AG04450 (cell line): ENCODE results near the gene ZNF577. TPM values are rescaled to one million over a fixed set of nuclear protein-coding genes. Genes with fewer than 3 reads are reported as not detected.

ENCODE experiments used
- CTCF ChIA-PET: fragments of 300-600, 350-600 bp; formaldehyde crosslinking; extraction: SDS; loops from one replicate; lab custom pipeline; 2022; ENCODE audit warnings: antibody characterized with exemption, inconsistent platforms; lab: Charles Lee
- POLR2A ChIA-PET: fragments of 350-600 bp; formaldehyde crosslinking; extraction: SDS; loops from one replicate; lab custom pipeline; 2021; ENCODE audit warnings: antibody characterized with exemption, inconsistent platforms; lab: Yijun Ruan, JAX
- DNase-seq: peaks from one replicate; pipeline ENCODE4 v3.0.0-alpha.2; 2011; ENCODE audit warnings: low read depth, low spot score
- H3K27ac ChIP-seq: one replicate; pipeline ENCODE4 v1.5.1; 2012; ENCODE audit warnings: low read depth, low read length, control low read depth
- H3K27me3 ChIP-seq: one replicate; pipeline ENCODE4 v1.6.0; 2012; ENCODE audit warnings: low read length; ENCODE audit not compliant: control insufficient read depth, insufficient read depth
- H3K4me3 ChIP-seq: 2 replicates; pipeline ENCODE4 v1.5.1; 2011; ENCODE audit warnings: mild to moderate bottlenecking, low read depth, low read length, control low read depth
- H3K9me3 ChIP-seq: 2 replicates; pipeline ENCODE4 v1.5.1; 2012; ENCODE audit warnings: low read length; ENCODE audit not compliant: control insufficient read depth, insufficient read depth
- polyA minus RNA-seq: library from RNA; depleted of rRNA, polyadenylated mRNA; stranded (reverse); fragments of >200 nt; gene quantifications from 2 replicates; pipeline ENCODE4 v1.2.3, GENCODE V29; 2011; rRNA and poly(A)+ RNA removed
- polyA plus RNA-seq: library from polyadenylated mRNA; depleted of rRNA; stranded (reverse); fragments of >200 nt; gene quantifications from 2 replicates; pipeline ENCODE4 v1.2.3, GENCODE V29; 2011; rRNA removed
- TF ChIP-seq, protein P1 (sequence below): IDR thresholded peaks from 2 replicates; pipeline ENCODE4 v1.5.1; 2011; ENCODE audit warnings: low read depth, low read length, control low read depth, inconsistent platforms

Gene ZNF577
- polyA plus RNA-seq (6.0 and 7.3 TPM in 2 replicates), polyA minus RNA-seq (5.7 and 7.0 TPM in 2 replicates)

- Histone ChIP-seq H3K4me3 (peak within 1 kb of the TSS; percentile 80), H3K27me3 (no peaks in the 10 kb centered on the region), H3K9me3 (peaks cover 33% of the 10 kb centered on the region), H3K27ac (peak within 1 kb of the TSS; percentile 71)
- CTCF ChIA-PET: interaction anchor here (0.6 kb wide), 1 partner anchor 161 kb away, joined by 3 read pairs; the partner anchor contains the start of gene ZNF432
- POLR2A ChIA-PET: interaction anchor here (0.6 kb wide), 2 partner anchors 16 to 317 kb away, joined by 4 to 5 read pairs; partner anchors contain the start of gene ZNF175
- TF ChIP-seq, protein P1, sequence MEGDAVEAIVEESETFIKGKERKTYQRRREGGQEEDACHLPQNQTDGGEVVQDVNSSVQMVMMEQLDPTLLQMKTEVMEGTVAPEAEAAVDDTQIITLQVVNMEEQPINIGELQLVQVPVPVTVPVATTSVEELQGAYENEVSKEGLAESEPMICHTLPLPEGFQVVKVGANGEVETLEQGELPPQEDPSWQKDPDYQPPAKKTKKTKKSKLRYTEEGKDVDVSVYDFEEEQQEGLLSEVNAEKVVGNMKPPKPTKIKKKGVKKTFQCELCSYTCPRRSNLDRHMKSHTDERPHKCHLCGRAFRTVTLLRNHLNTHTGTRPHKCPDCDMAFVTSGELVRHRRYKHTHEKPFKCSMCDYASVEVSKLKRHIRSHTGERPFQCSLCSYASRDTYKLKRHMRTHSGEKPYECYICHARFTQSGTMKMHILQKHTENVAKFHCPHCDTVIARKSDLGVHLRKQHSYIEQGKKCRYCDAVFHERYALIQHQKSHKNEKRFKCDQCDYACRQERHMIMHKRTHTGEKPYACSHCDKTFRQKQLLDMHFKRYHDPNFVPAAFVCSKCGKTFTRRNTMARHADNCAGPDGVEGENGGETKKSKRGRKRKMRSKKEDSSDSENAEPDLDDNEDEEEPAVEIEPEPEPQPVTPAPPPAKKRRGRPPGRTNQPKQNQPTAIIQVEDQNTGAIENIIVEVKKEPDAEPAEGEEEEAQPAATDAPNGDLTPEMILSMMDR: no peak
- peak; percentile 74 for DNase-seq
Measured at GRCh38 chr19:51887522-51888498, at the start of gene ZNF577. ZNF577 (minus strand) TSS chr19:51887951; CDS start chr19:51880382, 7,569 bp downstream.

DNA sequence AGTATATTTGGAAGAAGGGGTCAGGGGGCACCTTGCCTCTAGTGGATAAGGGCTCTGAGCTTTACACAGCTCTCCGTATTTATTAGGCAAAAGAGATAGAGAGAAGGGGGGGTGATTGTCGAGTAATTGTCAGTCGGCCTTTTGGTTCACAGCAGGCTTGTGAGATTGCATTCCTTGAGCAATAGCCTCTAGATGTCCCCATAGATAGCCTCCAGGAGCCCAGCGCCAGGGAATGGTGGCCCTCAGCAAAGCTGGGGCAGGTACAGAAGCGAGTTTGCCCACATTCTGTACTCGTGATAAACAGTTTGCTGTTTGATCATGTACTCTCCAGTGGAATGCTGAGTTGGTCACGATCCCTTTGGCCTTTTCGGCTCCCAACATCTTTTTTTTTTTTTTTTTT is 44.2 kb upstream of the ZNF577 start:
- CTCF ChIA-PET: no interaction called here
- POLR2A ChIA-PET: no interaction called here
- Histone ChIP-seq H3K27me3 (no peaks in the 10 kb centered on the region), H3K27ac (no peak overlapping the region), H3K9me3 (peaks cover 16% of the 10 kb centered on the region; the same call in 1 of the 2 replicates), H3K4me3 (no peak overlapping the region)
- TF ChIP-seq, protein P1: no peak
- DNase-seq: no peak

- TF ChIP-seq, protein P1: no peak
- no peaks in the 10 kb centered on the region for H3K27me3 ChIP-seq
- DNase-seq: no peak
- CTCF ChIA-PET: no interaction called here
- no peak overlapping the region for H3K27ac ChIP-seq
- peaks cover 17% of the 10 kb centered on the region; the same call in 1 of the 2 replicates for H3K9me3 ChIP-seq
- peak overlapping the region; percentile 93 for H3K4me3 ChIP-seq
- POLR2A ChIA-PET: no interaction called here
Measured at GRCh38 chr19:51927859-51928258, 40.1 kb upstream of the ZNF577 start.

GRCh38 chr19:51926784-51927741 is 39.3 kb upstream of the ZNF577 start, which contains the start of gene ZNF613:
ZNF613 (plus strand) TSS chr19:51927472; CDS start chr19:51936221, 8,749 bp downstream.
- CTCF ChIA-PET: interaction anchor here (0.7 kb wide), 1 partner anchor 1562 kb away, joined by 3 read pairs; no protein-coding TSS in a partner anchor
- POLR2A ChIA-PET: no interaction called here
- peak within 1 kb of the TSS; percentile 93 for H3K4me3 ChIP-seq
- H3K9me3 ChIP-seq: peaks cover 21% of the 10 kb centered on the region
- no peaks in the 10 kb centered on the region for H3K27me3 ChIP-seq
- peak within 1 kb of the TSS; percentile 61 for H3K27ac ChIP-seq
- TF ChIP-seq, protein P1: peak; percentile 22; the same call in 1 of the 2 replicates
- peak; percentile 81 for DNase-seq
